SK-N-SH (cell line): ENCODE data around the gene NCAPH2.

ENCODE experiments used
- CHD2 ChIP-seq: fragments of 150-350 bp; IDR thresholded peaks from 2 replicates; pipeline ENCODE4 v1.6.1; 2018; ENCODE audit warnings: low read length; ENCODE audit not compliant: partially characterized antibody
- EP300 ChIP-seq, 2 experiments: IDR thresholded peaks; 2 replicates each; pipeline versions ENCODE4 v1.4.0 to v1.6.1; 2012; ENCODE audit warnings: borderline replicate concordance in 1 of 2, low read depth in 1 of 2, low read length in 1 of 2
- MXI1 ChIP-seq: IDR thresholded peaks from 2 replicates; pipeline ENCODE4 v1.6.1; 2012; ENCODE audit warnings: mild to moderate bottlenecking, low read depth, low read length, improper control_type of control experiment
- POLR2AphosphoS5 ChIP-seq: IDR thresholded peaks from 2 replicates; pipeline ENCODE4 v1.6.1; 2012; ENCODE audit warnings: low read depth, low read length
- RAD21 ChIP-seq: IDR thresholded peaks from 2 replicates; pipeline ENCODE4 v1.6.1; 2012; ENCODE audit warnings: mild to moderate bottlenecking, low read length
- RCOR1 ChIP-seq: fragments of 150-350 bp; IDR thresholded peaks from 2 replicates; pipeline ENCODE4 v1.6.1; 2017; ENCODE audit warnings: antibody characterized with exemption, low read length
- TAF1 ChIP-seq: IDR thresholded peaks from 2 replicates; pipeline ENCODE4 v1.6.1; 2012; ENCODE audit warnings: low read depth, mild to moderate bottlenecking, low read length, moderate library complexity, borderline replicate concordance
- TF ChIP-seq, protein P1 (sequence below): fragments of 200-600 bp; sonication (generic); IDR thresholded peaks from 2 replicates; pipeline ENCODE4 v1.6.1; 2017; ENCODE audit warnings: antibody characterized with exemption, mild to moderate bottlenecking, moderate library complexity
- TF ChIP-seq, protein P2 (sequence below): fragments of 150-350 bp; IDR thresholded peaks from 2 replicates; pipeline ENCODE4 v1.6.1; 2017; ENCODE audit warnings: antibody characterized with exemption, low read length, low read depth, borderline replicate concordance
- TF ChIP-seq, protein P3 (sequence below): IDR thresholded peaks from 2 replicates; pipeline ENCODE4 v1.6.1; 2012; ENCODE audit warnings: mild to moderate bottlenecking, low read depth, low read length, moderate library complexity
- TF ChIP-seq, protein P4 (sequence below): IDR thresholded peaks from 2 replicates; pipeline ENCODE4 v1.4.0; 2012; ENCODE audit warnings: low read depth
- TF ChIP-seq, protein P5 (sequence below): IDR thresholded peaks from 2 replicates; pipeline ENCODE4 v1.4.0; 2012; ENCODE audit warnings: low read depth, borderline replicate concordance
- TF ChIP-seq, protein P6 (sequence below): fragments of 150-350 bp; IDR thresholded peaks from 2 replicates; pipeline ENCODE4 v1.6.1; 2016; ENCODE audit warnings: mild to moderate bottlenecking, low read depth, low read length

DNA sequence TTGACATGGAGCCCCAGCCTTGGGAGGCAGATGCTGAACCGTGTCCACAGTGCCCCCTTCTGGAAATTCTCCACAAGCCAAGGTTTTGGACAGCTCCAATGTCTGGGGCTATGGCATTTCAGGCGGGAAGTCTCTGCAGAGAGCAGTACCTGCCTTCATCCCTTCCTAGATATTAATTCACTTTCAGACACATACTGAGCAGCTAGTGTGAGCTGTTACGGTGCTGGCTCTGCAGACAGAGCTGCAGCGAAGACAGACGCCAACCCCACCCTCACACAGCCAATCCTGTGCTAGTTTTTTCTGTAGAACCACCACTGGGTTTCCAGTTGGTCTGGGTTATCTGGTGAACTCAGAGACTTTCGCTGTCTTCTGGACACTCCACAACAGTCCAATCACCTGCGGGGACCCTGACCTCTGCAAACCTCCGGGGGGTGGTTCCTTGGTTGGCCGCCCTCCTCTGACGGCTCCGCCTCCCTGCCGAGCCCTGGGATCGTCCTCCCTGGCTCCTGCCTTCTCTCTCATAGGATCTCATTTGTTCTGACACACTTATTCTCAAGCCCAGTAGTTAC is 9.6 kb upstream of the NCAPH2 start:
- no peak for TF ChIP-seq EP300 (IDR thresholded peaks at IDR 0.05; ENCODE audit: borderline replicate concordance in 1 of 2, low read depth in 1 of 2, low read length in 1 of 2)
- no peak for TF ChIP-seq RCOR1
- TF ChIP-seq RAD21, result peak; percentile 77
- no peak for TF ChIP-seq TAF1
- TF ChIP-seq, protein P1, sequence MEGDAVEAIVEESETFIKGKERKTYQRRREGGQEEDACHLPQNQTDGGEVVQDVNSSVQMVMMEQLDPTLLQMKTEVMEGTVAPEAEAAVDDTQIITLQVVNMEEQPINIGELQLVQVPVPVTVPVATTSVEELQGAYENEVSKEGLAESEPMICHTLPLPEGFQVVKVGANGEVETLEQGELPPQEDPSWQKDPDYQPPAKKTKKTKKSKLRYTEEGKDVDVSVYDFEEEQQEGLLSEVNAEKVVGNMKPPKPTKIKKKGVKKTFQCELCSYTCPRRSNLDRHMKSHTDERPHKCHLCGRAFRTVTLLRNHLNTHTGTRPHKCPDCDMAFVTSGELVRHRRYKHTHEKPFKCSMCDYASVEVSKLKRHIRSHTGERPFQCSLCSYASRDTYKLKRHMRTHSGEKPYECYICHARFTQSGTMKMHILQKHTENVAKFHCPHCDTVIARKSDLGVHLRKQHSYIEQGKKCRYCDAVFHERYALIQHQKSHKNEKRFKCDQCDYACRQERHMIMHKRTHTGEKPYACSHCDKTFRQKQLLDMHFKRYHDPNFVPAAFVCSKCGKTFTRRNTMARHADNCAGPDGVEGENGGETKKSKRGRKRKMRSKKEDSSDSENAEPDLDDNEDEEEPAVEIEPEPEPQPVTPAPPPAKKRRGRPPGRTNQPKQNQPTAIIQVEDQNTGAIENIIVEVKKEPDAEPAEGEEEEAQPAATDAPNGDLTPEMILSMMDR, result peak; percentile 69
- TF ChIP-seq POLR2AphosphoS5, result no peak
- TF ChIP-seq, protein P2, sequence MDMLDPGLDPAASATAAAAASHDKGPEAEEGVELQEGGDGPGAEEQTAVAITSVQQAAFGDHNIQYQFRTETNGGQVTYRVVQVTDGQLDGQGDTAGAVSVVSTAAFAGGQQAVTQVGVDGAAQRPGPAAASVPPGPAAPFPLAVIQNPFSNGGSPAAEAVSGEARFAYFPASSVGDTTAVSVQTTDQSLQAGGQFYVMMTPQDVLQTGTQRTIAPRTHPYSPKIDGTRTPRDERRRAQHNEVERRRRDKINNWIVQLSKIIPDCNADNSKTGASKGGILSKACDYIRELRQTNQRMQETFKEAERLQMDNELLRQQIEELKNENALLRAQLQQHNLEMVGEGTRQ, result no peak
- TF ChIP-seq, protein P3, sequence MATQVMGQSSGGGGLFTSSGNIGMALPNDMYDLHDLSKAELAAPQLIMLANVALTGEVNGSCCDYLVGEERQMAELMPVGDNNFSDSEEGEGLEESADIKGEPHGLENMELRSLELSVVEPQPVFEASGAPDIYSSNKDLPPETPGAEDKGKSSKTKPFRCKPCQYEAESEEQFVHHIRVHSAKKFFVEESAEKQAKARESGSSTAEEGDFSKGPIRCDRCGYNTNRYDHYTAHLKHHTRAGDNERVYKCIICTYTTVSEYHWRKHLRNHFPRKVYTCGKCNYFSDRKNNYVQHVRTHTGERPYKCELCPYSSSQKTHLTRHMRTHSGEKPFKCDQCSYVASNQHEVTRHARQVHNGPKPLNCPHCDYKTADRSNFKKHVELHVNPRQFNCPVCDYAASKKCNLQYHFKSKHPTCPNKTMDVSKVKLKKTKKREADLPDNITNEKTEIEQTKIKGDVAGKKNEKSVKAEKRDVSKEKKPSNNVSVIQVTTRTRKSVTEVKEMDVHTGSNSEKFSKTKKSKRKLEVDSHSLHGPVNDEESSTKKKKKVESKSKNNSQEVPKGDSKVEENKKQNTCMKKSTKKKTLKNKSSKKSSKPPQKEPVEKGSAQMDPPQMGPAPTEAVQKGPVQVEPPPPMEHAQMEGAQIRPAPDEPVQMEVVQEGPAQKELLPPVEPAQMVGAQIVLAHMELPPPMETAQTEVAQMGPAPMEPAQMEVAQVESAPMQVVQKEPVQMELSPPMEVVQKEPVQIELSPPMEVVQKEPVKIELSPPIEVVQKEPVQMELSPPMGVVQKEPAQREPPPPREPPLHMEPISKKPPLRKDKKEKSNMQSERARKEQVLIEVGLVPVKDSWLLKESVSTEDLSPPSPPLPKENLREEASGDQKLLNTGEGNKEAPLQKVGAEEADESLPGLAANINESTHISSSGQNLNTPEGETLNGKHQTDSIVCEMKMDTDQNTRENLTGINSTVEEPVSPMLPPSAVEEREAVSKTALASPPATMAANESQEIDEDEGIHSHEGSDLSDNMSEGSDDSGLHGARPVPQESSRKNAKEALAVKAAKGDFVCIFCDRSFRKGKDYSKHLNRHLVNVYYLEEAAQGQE, result peak; percentile 89
- no peak for TF ChIP-seq MXI1
- TF ChIP-seq, protein P4, sequence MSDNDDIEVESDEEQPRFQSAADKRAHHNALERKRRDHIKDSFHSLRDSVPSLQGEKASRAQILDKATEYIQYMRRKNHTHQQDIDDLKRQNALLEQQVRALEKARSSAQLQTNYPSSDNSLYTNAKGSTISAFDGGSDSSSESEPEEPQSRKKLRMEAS, result no peak
- TF ChIP-seq, protein P5, sequence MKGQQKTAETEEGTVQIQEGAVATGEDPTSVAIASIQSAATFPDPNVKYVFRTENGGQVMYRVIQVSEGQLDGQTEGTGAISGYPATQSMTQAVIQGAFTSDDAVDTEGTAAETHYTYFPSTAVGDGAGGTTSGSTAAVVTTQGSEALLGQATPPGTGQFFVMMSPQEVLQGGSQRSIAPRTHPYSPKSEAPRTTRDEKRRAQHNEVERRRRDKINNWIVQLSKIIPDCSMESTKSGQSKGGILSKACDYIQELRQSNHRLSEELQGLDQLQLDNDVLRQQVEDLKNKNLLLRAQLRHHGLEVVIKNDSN, result no peak
- TF ChIP-seq CHD2, result no peak
- TF ChIP-seq, protein P6, sequence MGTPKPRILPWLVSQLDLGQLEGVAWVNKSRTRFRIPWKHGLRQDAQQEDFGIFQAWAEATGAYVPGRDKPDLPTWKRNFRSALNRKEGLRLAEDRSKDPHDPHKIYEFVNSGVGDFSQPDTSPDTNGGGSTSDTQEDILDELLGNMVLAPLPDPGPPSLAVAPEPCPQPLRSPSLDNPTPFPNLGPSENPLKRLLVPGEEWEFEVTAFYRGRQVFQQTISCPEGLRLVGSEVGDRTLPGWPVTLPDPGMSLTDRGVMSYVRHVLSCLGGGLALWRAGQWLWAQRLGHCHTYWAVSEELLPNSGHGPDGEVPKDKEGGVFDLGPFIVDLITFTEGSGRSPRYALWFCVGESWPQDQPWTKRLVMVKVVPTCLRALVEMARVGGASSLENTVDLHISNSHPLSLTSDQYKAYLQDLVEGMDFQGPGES, result no peak
